OCI-LY3 (cell line): ENCODE measurements around the gene AKT3.

Experiments
- H2AFZ ChIP-seq: fragments of 200-600, 300-600 bp; shearing (Covaris generic); 2 replicates; pipeline ENCODE4 v1.6.0; 2014; ENCODE audit warnings: antibody characterized with exemption, low read depth, low read length
- H3K27ac ChIP-seq: fragments of 200-600, 300-600 bp; sonication (generic); 2 replicates; pipeline ENCODE4 v1.5.1; 2014; ENCODE audit warnings: mild to moderate bottlenecking, low read length, moderate library complexity, mixed read lengths
- H3K27me3 ChIP-seq: fragments of 200-600, 300-600 bp; sonication (generic); 2 replicates; pipeline ENCODE4 v1.6.1; 2014; ENCODE audit warnings: low read depth, low read length, mixed read lengths
- H3K36me3 ChIP-seq: fragments of 200-600, 300-600 bp; sonication (generic); replicated peaks from 2 replicates; pipeline ENCODE3; 2014; ENCODE audit warnings: low read depth, low read length, mixed read lengths
- H3K4me1 ChIP-seq: fragments of 300-600, 200-600 bp; sonication (generic); 2 replicates; pipeline ENCODE4 v1.6.1; 2014; ENCODE audit warnings: low read length, mixed read lengths
- H3K4me2 ChIP-seq: fragments of 200-600, 300-600 bp; sonication (generic); 2 replicates; pipeline ENCODE4 v1.6.1; 2014; ENCODE audit warnings: low read length, mixed read lengths
- H3K4me3 ChIP-seq: fragments of 300-600, 200-600 bp; sonication (generic); 2 replicates; pipeline ENCODE4 v1.5.1; 2014; ENCODE audit warnings: antibody characterized with exemption, mild to moderate bottlenecking, low read length, moderate library complexity
- H3K79me2 ChIP-seq: fragments of 300-600, 200-600 bp; shearing (Covaris generic); 2 replicates; pipeline ENCODE4 v1.6.1; 2014; ENCODE audit warnings: mild to moderate bottlenecking, low read length, mixed read lengths
- H3K9ac ChIP-seq: fragments of 300-600, 200-600 bp; shearing (Covaris generic); 2 replicates; pipeline ENCODE4 v1.6.0; 2014; ENCODE audit warnings: mild to moderate bottlenecking, low read length, moderate library complexity
- H3K9me3 ChIP-seq: fragments of 200-600, 300-600 bp; shearing (Covaris generic); 2 replicates; pipeline ENCODE4 v1.6.1; 2014; ENCODE audit warnings: low read length, mixed read lengths; ENCODE audit not compliant: insufficient read depth
- H4K20me1 ChIP-seq: fragments of 200-600, 300-600 bp; sonication (generic); 2 replicates; pipeline ENCODE4 v1.6.1; 2016; ENCODE audit warnings: low read length, mixed read lengths; ENCODE audit not compliant: insufficient read depth
- CTCF ChIP-seq: fragments of 200-600, 300-600 bp; sonication (generic); IDR thresholded peaks from 2 replicates; pipeline ENCODE4 v1.5.1; 2014; ENCODE audit warnings: antibody characterized with exemption, low read length, low read depth
- EZH2phosphoT487 ChIP-seq: fragments of 200-600 bp; shearing (Covaris generic); IDR thresholded peaks from 2 replicates; pipeline ENCODE4 v1.6.1; 2018; ENCODE audit warnings: antibody characterized with exemption, mixed run types, low read depth

AKT3 gene

DNA sequence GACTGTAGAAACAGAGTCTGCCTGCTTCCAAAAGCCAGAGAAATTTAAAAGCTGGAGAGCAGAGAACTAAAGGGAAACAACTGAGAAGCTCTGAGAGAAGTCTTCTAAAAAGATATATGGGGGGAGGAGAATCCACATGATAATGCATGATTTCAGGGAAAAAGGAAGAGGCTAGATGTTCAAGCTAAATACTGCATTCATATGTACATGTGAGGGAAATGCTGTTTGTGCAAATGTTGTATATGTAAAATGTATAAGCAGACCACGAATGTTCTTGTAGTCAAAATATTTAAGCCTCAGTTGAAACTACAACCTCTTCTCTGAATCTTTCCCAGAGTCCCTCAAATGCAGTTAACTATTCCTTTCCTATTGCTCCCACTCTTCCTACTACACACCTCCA lies 79.2 kb downstream of the AKT3 start:
- Histone ChIP-seq H3K27me3 (no peaks in the 10 kb centered on the region), H3K79me2 (no peaks in the 10 kb centered on the region), H3K36me3 (peaks cover 3% of the 10 kb centered on the region), H3K9ac (no peak overlapping the region), H3K27ac (no peak overlapping the region), H4K20me1 (peaks cover 5% of the 10 kb centered on the region), H3K4me3 (no peak overlapping the region), H3K4me2 (no peak overlapping the region), H3K9me3 (no peaks in the 10 kb centered on the region), H2AFZ (no peak overlapping the region), H3K4me1 (no peaks in the 10 kb centered on the region)
- TF ChIP-seq EZH2phosphoT487 (no peak), CTCF (no peak)

DNA sequence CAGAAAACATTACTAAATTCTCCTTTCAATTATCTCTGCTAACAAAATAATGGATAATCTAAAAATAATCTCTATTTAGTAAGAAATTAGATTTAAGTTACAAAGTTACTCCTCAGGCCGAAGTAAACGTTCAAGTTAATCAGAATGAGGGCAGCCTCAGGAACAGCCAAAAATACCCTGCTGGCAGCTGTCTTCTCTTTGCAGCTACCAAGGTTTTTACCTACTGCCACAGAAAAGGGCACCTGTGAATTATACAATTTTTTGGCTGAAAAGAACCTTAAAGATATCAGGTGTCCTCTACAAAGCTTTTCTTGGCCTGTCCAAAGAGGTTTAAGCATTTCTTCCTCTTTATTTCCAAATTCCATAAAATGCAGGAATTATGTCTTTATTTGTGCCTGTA lies 84.4 kb downstream of the AKT3 start:
- no peak overlapping the region for H2AFZ ChIP-seq
- TF ChIP-seq EZH2phosphoT487, result no peak
- no peak for TF ChIP-seq CTCF
- H3K9me3 ChIP-seq, result no peaks in the 10 kb centered on the region
- H3K27ac ChIP-seq, result no peak overlapping the region
- no peak overlapping the region for H3K4me3 ChIP-seq
- H3K27me3 ChIP-seq, result no peaks in the 10 kb centered on the region
- H3K36me3 ChIP-seq, result no peaks in the 10 kb centered on the region
- no peak overlapping the region for H3K9ac ChIP-seq
- no peak overlapping the region for H3K4me2 ChIP-seq
- H4K20me1 ChIP-seq, result peaks cover 5% of the 10 kb centered on the region
- H3K79me2 ChIP-seq, result no peaks in the 10 kb centered on the region
- H3K4me1 ChIP-seq, result no peaks in the 10 kb centered on the region

- H3K4me3 ChIP-seq, result no peak overlapping the region
- H3K9ac ChIP-seq, result no peak overlapping the region
- TF ChIP-seq CTCF (no peak), EZH2phosphoT487 (no peak)
- H3K79me2 ChIP-seq, result no peaks in the 10 kb centered on the region
- H4K20me1 ChIP-seq, result peaks cover 5% of the 10 kb centered on the region
- H3K27ac ChIP-seq, result no peak overlapping the region
- no peaks in the 10 kb centered on the region for H3K36me3 ChIP-seq
- no peaks in the 10 kb centered on the region for H3K27me3 ChIP-seq
- H3K9me3 ChIP-seq, result no peaks in the 10 kb centered on the region
- H2AFZ ChIP-seq, result no peak overlapping the region
- H3K4me2 ChIP-seq, result no peak overlapping the region
- H3K4me1 ChIP-seq, result no peaks in the 10 kb centered on the region
These were observed 86.2 kb downstream of the AKT3 start for GRCh38 chr1:243763806-243764205.

DNA sequence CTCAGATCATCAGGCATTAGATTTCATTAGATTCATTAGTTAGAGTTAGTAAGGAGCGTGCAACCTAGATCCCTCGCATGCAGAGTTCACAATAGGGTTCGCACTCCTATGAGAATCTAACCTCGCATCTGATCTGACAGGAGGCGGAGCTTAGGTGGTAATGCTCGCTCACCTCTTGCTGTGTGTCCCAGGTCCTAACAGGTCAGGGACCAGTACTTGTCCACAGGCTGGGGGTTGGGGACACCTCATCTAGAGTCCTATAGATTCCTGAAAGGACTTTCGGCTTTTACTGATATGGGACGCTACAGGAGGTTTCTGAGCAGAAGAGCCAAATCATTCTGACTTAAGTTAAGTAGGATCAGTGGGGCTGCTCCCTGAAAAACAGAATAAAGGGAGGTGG lies 91.4 kb downstream of the AKT3 start:
- Histone ChIP-seq H3K4me1 (no peaks in the 10 kb centered on the region), H3K79me2 (no peaks in the 10 kb centered on the region), H3K4me2 (no peak overlapping the region), H2AFZ (no peak overlapping the region), H3K27me3 (no peaks in the 10 kb centered on the region), H3K36me3 (no peaks in the 10 kb centered on the region), H4K20me1 (0 out of 2 replicates have a peak, but pooled peaks cover 6% of the 10 kb centered on the region), H3K4me3 (no peak overlapping the region), H3K9me3 (no peaks in the 10 kb centered on the region), H3K9ac (no peak overlapping the region), H3K27ac (no peak overlapping the region)
- TF ChIP-seq EZH2phosphoT487, result no peak
- no peak for TF ChIP-seq CTCF
